WTC11 (cell line): ENCODE results near the gene PDE11A. TPM values are rescaled to one million over a fixed set of nuclear protein-coding genes. Genes with fewer than 3 reads are reported as not detected.

ENCODE experiments used
- ATAC-seq: fragments of 200-7000 bp; cut with Tn5 transposase; 2 replicates; pipeline ENCODE4 v1.10.0; 2021; ENCODE audit warnings: mild to moderate bottlenecking, moderate library complexity
- CTCF ChIA-PET: fragments of 300-600 bp; sonication (Branson Sonifier 250); formaldehyde crosslinking; loops from one replicate; lab custom pipeline; 2021; ENCODE audit warnings: antibody characterized with exemption; lab: Charles Lee
- POLR2A ChIA-PET: fragments of 350-600 bp; sonication (Branson Sonifier 250); formaldehyde crosslinking; loops from one replicate; lab custom pipeline; 2021; ENCODE audit warnings: antibody characterized with exemption; lab: Charles Lee
- DNase-seq: peaks from one replicate; pipeline ENCODE4 v3.0.0; 2021; ENCODE audit warnings: low spot score
- H3K27ac Mint-ChIP-seq: 2 replicates; pipeline ENCODE4 v1.8.0; 2021; ENCODE audit warnings: mixed read lengths
- H3K27me3 Mint-ChIP-seq: 2 replicates; pipeline ENCODE4 v1.8.0; 2021; ENCODE audit warnings: low read depth, mild to moderate bottlenecking, moderate library complexity, mixed read lengths
- H3K36me3 Mint-ChIP-seq: 2 replicates; pipeline ENCODE4 v1.8.0; 2021; ENCODE audit warnings: mixed read lengths
- H3K4me1 Mint-ChIP-seq: 2 replicates; pipeline ENCODE4 v1.8.0; 2022; ENCODE audit warnings: mixed read lengths
- H3K4me3 Mint-ChIP-seq: 2 replicates; pipeline ENCODE4 v1.8.0; 2021; ENCODE audit warnings: mild to moderate bottlenecking, moderate library complexity, mixed read lengths
- H3K9me3 Mint-ChIP-seq: 2 replicates; pipeline ENCODE4 v1.8.0; 2021; ENCODE audit warnings: mixed read lengths
- AFF4 ChIP-seq: sonication (generic); formaldehyde crosslinking; IDR thresholded peaks from 2 replicates; pipeline ENCODE4 v1.8.1; 2023; ENCODE audit warnings: mild to moderate bottlenecking, missing genetic modification reagents, borderline replicate concordance
- CBFB ChIP-seq: sonication (generic); formaldehyde crosslinking; IDR thresholded peaks from 2 replicates; pipeline ENCODE4 v1.8.1; 2022; ENCODE audit warnings: mild to moderate bottlenecking, low read depth, missing genetic modification reagents
- CREB1 ChIP-seq: sonication (generic); formaldehyde crosslinking; IDR thresholded peaks from 2 replicates; pipeline ENCODE4 v1.8.0; 2023; ENCODE audit warnings: mild to moderate bottlenecking, missing genetic modification reagents
- CREM ChIP-seq: sonication (generic); formaldehyde crosslinking; IDR thresholded peaks from 2 replicates; pipeline ENCODE4 v1.8.1; 2022; ENCODE audit warnings: mild to moderate bottlenecking, missing genetic modification reagents, moderate library complexity
- CTCF ChIP-seq: fragments of 200-600 bp; IDR thresholded peaks from 2 replicates; pipeline ENCODE4 v1.8.0; 2022; ENCODE audit warnings: antibody characterized with exemption
- ERG ChIP-seq: fragments of 250-450 bp; sonication (Bioruptor Pico); IDR thresholded peaks from 2 replicates; pipeline ENCODE4 v1.8.0; 2021; ENCODE audit warnings: mild to moderate bottlenecking
- GABPB1 ChIP-seq: sonication (generic); formaldehyde crosslinking; IDR thresholded peaks from 2 replicates; pipeline ENCODE4 v1.8.1; 2023; ENCODE audit warnings: mild to moderate bottlenecking, missing genetic modification reagents
- GTF2I ChIP-seq: fragments of 250-450 bp; sonication (Bioruptor Pico); conservative IDR thresholded peaks from 2 replicates; pipeline ENCODE4 v1.4.0; 2021; ENCODE audit warnings: mild to moderate bottlenecking
- NFATC4 ChIP-seq: fragments of 250-450 bp; sonication (Bioruptor Pico); IDR thresholded peaks from 2 replicates; pipeline ENCODE4 v1.9.0; 2021; ENCODE audit warnings: mild to moderate bottlenecking
- NFE2L1 ChIP-seq: sonication (generic); formaldehyde crosslinking; IDR thresholded peaks from 2 replicates; pipeline ENCODE4 v1.8.1; 2023; ENCODE audit warnings: missing genetic modification reagents
- SMAD3 ChIP-seq: sonication (generic); formaldehyde crosslinking; IDR thresholded peaks from 2 replicates; pipeline ENCODE4 v1.8.0; 2022; ENCODE audit warnings: missing genetic modification reagents, mild to moderate bottlenecking, borderline replicate concordance
- SOX15 ChIP-seq: fragments of 250-450 bp; sonication (Bioruptor Pico); IDR thresholded peaks from 2 replicates; pipeline ENCODE4 v1.9.0; 2021; ENCODE audit warnings: mild to moderate bottlenecking
- TCF7 ChIP-seq: sonication (generic); formaldehyde crosslinking; IDR thresholded peaks from 2 replicates; pipeline ENCODE4 v1.8.0; 2022; ENCODE audit warnings: mild to moderate bottlenecking, low read depth, missing genetic modification reagents, moderate library complexity
- ZBTB43 ChIP-seq: sonication (generic); formaldehyde crosslinking; IDR thresholded peaks from 2 replicates; pipeline ENCODE4 v1.8.1; 2023; ENCODE audit warnings: mild to moderate bottlenecking, missing genetic modification reagents
- ZNF396 ChIP-seq: fragments of 250-450 bp; sonication (Bioruptor Pico); IDR thresholded peaks from 2 replicates; pipeline ENCODE4 v1.8.0; 2021; ENCODE audit warnings: mild to moderate bottlenecking, moderate library complexity, borderline replicate concordance
- ZNF671 ChIP-seq: fragments of 250-450 bp; sonication (Bioruptor Pico); IDR thresholded peaks from 2 replicates; pipeline ENCODE4 v1.8.0; 2021; ENCODE audit warnings: mild to moderate bottlenecking
- total RNA-seq: library from RNA; stranded (reverse); gene quantifications from 3 replicates; pipeline ENCODE4 v1.2.3, GENCODE V29; 2021
- TF ChIP-seq, protein P1 (sequence below): sonication (generic); formaldehyde crosslinking; IDR thresholded peaks from 2 replicates; pipeline ENCODE4 v1.8.1; 2022; ENCODE audit warnings: missing genetic modification reagents, borderline replicate concordance
- TF ChIP-seq, protein P2 (sequence below): sonication (generic); formaldehyde crosslinking; conservative IDR thresholded peaks from 2 replicates; pipeline ENCODE4 v1.8.1; 2023; ENCODE audit warnings: mild to moderate bottlenecking, low read depth, missing genetic modification reagents, moderate library complexity
- TF ChIP-seq, protein P3 (sequence below): sonication (generic); formaldehyde crosslinking; IDR thresholded peaks from 2 replicates; pipeline ENCODE4 v1.8.1; 2022; ENCODE audit warnings: low read depth, mild to moderate bottlenecking, moderate library complexity, missing genetic modification reagents, borderline replicate concordance

The PDE11A gene
- total RNA-seq, 1 experiment from 2014 or later = 0.13 TPM

- Mint-ChIP-seq H3K27me3 (peaks cover 42% of the 10 kb centered on the region), H3K9me3 (no peaks in the 10 kb centered on the region), H3K36me3 (no peaks in the 10 kb centered on the region), H3K4me1 (peaks cover 15% of the 10 kb centered on the region), H3K4me3 (no peak overlapping the region), H3K27ac (no peak overlapping the region)
- ATAC-seq (no peak), DNase-seq (no peak)
- ChIA-PET CTCF (no interaction called here), POLR2A (no interaction called here)
- TF ChIP-seq ZNF671 (CRISPR knock-in tag) = no peak
- no peak for TF ChIP-seq CREM (CRISPR knock-in tag)
These were observed 436.9 kb downstream of the PDE11A start for GRCh38 chr2:177635696-177636095.

DNA sequence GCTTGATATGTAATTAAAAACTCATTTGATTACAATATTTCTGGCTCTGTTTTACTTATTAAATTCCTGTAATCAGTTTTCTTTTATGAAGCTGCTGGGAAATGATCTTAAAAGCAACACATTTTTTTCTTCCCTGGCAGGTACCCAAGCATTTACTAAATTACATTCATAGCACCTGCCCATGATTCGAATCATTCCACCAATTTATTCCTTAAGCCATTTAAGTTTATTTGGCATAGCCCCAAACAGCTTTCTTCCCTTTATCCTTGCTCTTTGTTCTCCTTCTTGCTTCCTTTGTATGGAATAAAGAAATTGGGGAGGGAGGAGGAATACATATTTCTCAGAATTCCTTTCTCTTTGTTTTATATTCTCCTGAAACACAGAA is 438.7 kb downstream of the PDE11A start:
- ChIA-PET POLR2A (no interaction called here), CTCF (interaction anchor here (0.8 to 1.6 kb wide), 4 partner anchors 29 to 304 kb away, joined by 3 to 5 read pairs (median 4); no protein-coding TSS in a partner anchor)
- DNase-seq = no peak
- TF ChIP-seq NFE2L1 = no peak
- TF ChIP-seq SMAD3 (CRISPR knock-in tag) = no peak
- no peak for TF ChIP-seq CREB1 (CRISPR knock-in tag)
- TF ChIP-seq ERG (CRISPR knock-in tag) = no peak
- no peak for TF ChIP-seq ZNF396 (CRISPR knock-in tag)
- TF ChIP-seq TCF7 = no peak
- TF ChIP-seq ZBTB43 = no peak
- TF ChIP-seq CTCF = no peak
- TF ChIP-seq AFF4 (CRISPR knock-in tag) = no peak
- TF ChIP-seq, protein P1, sequence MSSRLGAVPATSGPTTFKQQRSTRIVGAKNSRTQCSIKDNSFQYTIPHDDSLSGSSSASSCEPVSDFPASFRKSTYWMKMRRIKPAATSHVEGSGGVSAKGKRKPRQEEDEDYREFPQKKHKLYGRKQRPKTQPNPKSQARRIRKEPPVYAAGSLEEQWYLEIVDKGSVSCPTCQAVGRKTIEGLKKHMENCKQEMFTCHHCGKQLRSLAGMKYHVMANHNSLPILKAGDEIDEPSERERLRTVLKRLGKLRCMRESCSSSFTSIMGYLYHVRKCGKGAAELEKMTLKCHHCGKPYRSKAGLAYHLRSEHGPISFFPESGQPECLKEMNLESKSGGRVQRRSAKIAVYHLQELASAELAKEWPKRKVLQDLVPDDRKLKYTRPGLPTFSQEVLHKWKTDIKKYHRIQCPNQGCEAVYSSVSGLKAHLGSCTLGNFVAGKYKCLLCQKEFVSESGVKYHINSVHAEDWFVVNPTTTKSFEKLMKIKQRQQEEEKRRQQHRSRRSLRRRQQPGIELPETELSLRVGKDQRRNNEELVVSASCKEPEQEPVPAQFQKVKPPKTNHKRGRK = no peak
- no peak for TF ChIP-seq GTF2I (CRISPR knock-in tag)
- H3K4me3 Mint-ChIP-seq = peak overlapping the region; percentile 83
- peaks cover 41% of the 10 kb centered on the region for H3K27me3 Mint-ChIP-seq
- H3K36me3 Mint-ChIP-seq = no peaks in the 10 kb centered on the region
- peak overlapping the region; percentile 80 for H3K27ac Mint-ChIP-seq
- peaks cover 15% of the 10 kb centered on the region for H3K4me1 Mint-ChIP-seq
- no peak for ATAC-seq
- no peaks in the 10 kb centered on the region for H3K9me3 Mint-ChIP-seq

DNA sequence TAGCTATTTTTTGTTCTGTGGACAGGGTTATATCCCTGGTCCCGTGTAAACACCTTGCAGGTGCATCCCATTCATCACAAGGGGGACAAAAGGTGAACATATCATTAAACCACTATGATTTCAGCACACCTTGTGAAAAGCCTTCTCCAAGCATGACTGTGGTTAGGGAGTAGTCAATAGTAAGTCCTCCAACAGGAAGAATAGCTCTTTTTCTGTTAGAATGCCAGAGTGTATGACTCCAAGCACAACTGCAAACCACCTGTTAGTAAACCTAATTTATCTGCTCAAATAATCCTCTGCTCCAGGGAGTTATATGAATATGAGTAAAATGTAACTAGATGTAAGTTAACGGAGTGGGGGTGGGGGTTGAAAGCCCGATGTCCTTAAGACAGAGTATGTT is 439.5 kb downstream of the PDE11A start:
- H3K36me3 Mint-ChIP-seq = no peaks in the 10 kb centered on the region
- POLR2A ChIA-PET = interaction anchor here (0.6 kb wide), 1 partner anchor 349 kb away, joined by 4 read pairs; no protein-coding TSS in a partner anchor
- H3K27ac Mint-ChIP-seq = no peak overlapping the region
- no peaks in the 10 kb centered on the region for H3K9me3 Mint-ChIP-seq
- CTCF ChIA-PET = no interaction called here
- no peak overlapping the region for H3K4me3 Mint-ChIP-seq
- H3K27me3 Mint-ChIP-seq = peaks cover 40% of the 10 kb centered on the region
- H3K4me1 Mint-ChIP-seq = peaks cover 15% of the 10 kb centered on the region
- no peak for ATAC-seq
- DNase-seq = no peak
- TF ChIP-seq GABPB1 (CRISPR knock-in tag) (no peak), SOX15 (CRISPR knock-in tag) (no peak), NFATC4 (CRISPR knock-in tag) (no peak), CBFB (no peak)
- TF ChIP-seq, protein P2, sequence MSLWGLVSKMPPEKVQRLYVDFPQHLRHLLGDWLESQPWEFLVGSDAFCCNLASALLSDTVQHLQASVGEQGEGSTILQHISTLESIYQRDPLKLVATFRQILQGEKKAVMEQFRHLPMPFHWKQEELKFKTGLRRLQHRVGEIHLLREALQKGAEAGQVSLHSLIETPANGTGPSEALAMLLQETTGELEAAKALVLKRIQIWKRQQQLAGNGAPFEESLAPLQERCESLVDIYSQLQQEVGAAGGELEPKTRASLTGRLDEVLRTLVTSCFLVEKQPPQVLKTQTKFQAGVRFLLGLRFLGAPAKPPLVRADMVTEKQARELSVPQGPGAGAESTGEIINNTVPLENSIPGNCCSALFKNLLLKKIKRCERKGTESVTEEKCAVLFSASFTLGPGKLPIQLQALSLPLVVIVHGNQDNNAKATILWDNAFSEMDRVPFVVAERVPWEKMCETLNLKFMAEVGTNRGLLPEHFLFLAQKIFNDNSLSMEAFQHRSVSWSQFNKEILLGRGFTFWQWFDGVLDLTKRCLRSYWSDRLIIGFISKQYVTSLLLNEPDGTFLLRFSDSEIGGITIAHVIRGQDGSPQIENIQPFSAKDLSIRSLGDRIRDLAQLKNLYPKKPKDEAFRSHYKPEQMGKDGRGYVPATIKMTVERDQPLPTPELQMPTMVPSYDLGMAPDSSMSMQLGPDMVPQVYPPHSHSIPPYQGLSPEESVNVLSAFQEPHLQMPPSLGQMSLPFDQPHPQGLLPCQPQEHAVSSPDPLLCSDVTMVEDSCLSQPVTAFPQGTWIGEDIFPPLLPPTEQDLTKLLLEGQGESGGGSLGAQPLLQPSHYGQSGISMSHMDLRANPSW = no peak
- TF ChIP-seq, protein P3, sequence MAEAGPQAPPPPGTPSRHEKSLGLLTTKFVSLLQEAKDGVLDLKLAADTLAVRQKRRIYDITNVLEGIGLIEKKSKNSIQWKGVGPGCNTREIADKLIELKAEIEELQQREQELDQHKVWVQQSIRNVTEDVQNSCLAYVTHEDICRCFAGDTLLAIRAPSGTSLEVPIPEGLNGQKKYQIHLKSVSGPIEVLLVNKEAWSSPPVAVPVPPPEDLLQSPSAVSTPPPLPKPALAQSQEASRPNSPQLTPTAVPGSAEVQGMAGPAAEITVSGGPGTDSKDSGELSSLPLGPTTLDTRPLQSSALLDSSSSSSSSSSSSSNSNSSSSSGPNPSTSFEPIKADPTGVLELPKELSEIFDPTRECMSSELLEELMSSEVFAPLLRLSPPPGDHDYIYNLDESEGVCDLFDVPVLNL (CRISPR knock-in tag) = no peak
